H1 (cell line): ENCODE measurements around the gene CD151. TPM values are rescaled to one million over a fixed set of nuclear protein-coding genes. Genes with fewer than 3 reads are reported as not detected.

Experiments used
- ASH2L ChIP-seq: fragments of 200-600, 300-600 bp; sonication (generic); IDR thresholded peaks from one replicate; pipeline ENCODE4 v1.7.1; 2017; ENCODE audit warnings: low read length
- FOSL1 ChIP-seq: IDR thresholded peaks from 2 replicates; pipeline ENCODE4 v1.6.1; 2011; ENCODE audit warnings: mild to moderate bottlenecking, low read depth, low read length, moderate library complexity; ENCODE audit not compliant: insufficient read depth
- NANOG ChIP-seq: IDR thresholded peaks from 2 replicates; pipeline ENCODE4 v1.6.1; 2011; ENCODE audit warnings: low read length, low read depth, mild to moderate bottlenecking, inconsistent platforms; ENCODE audit not compliant: insufficient read depth, poor library complexity, severe bottlenecking
- POU5F1 ChIP-seq: IDR thresholded peaks from 2 replicates; pipeline ENCODE4 v1.6.1; 2011; ENCODE audit warnings: low read depth, mild to moderate bottlenecking, low read length, moderate library complexity
- SUZ12 ChIP-seq: fragments of 200-600 bp; sonication (generic); IDR thresholded peaks from 2 replicates; pipeline ENCODE4 v1.6.1; 2012; ENCODE audit warnings: mild to moderate bottlenecking, inconsistent platforms, low read length, moderate library complexity, mixed read lengths
- polyA plus RNA-seq, 7 experiments: library from polyadenylated mRNA; depleted of rRNA in 3 of 7; stranded (reverse) in 5 of 7; unstranded in 2 of 7; fragments of >200 nt in 5 of 7; fragments of 200-250 nt in 2 of 7; gene quantifications; 1 replicate in 5 of 7; 2 replicates in 1 of 7; 4 replicates in 1 of 7; pipeline versions ENCODE4 v1.2.1 to v1.2.3, GENCODE V29; 2011 to 2013; ENCODE audit warnings: missing spikeins in 2 of 7, mixed read lengths in 2 of 7
- total RNA-seq: library from RNA; stranded (reverse); fragmentation: NEBNext Ultra II Directional; extraction: Animal tissue kit (Norgen Biotek cat#: 25700); gene quantifications from 2 replicates; pipeline ENCODE4 v1.2.1, GENCODE V29; 2021

CD151 gene
- total and polyA plus RNA-seq, 2 of the 8 experiments (the other 6 are each of a cell fraction or from before 2014, with no cell fraction given): 101 to 212 TPM

GRCh38 chr11:842370-843002 is 9.7 kb downstream of the CD151 start, which contains the start of the genes POLR2L and TSPAN4 (continued):
- no peak for TF ChIP-seq POU5F1
- no peak for TF ChIP-seq SUZ12
- no peak for TF ChIP-seq FOSL1
- peak; percentile 28 for TF ChIP-seq ASH2L
- TF ChIP-seq NANOG: no peak
